OCI-LY7 (cell line): ENCODE results near the gene CORO7. TPM values are rescaled to one million over a fixed set of nuclear protein-coding genes. Genes with fewer than 3 reads are reported as not detected.
A peak's percentile ranks its signal among the peaks of the same experiment; 100 is the strongest.

Experiments used
- BruUV-seq: library from RNA; stranded (reverse); fragments of 400-500 nt; replicated peaks from 2 replicates; lab custom pipeline; 2021; lab: Mats Ljungman, UMichigan
- CTCF ChIA-PET: fragments of 300-600 bp; sonication (Branson Sonifier 250); formaldehyde crosslinking; loops from one replicate; lab custom pipeline; 2022; ENCODE audit warnings: antibody characterized with exemption; ENCODE audit not compliant: unreplicated experiment; lab: Charles Lee
- POLR2A ChIA-PET: fragments of 300-600 bp; sonication (Branson Sonifier 250); formaldehyde crosslinking; loops from one replicate; lab custom pipeline; 2022; ENCODE audit warnings: antibody characterized with exemption; lab: Charles Lee
- DNase-seq: peaks from one replicate; pipeline ENCODE4 v3.0.0-alpha.2; 2015; ENCODE audit warnings: low spot score
- H2AFZ ChIP-seq: fragments of 200-600 bp; sonication (generic), shearing (Covaris generic); 2 replicates; pipeline ENCODE4 v1.6.1; 2014; ENCODE audit warnings: mild to moderate bottlenecking, antibody characterized with exemption, low read length, moderate library complexity
- H3K27ac ChIP-seq: fragments of 200-600 bp; sonication (generic); 2 replicates; pipeline ENCODE4 v1.5.1; 2014; ENCODE audit warnings: mixed run types, low read depth, mild to moderate bottlenecking, moderate library complexity, low read length, inconsistent platforms; ENCODE audit not compliant: poor library complexity, severe bottlenecking
- H3K36me3 ChIP-seq: fragments of 200-600 bp; sonication (generic); 2 replicates; pipeline ENCODE4 v1.6.1; 2014; ENCODE audit warnings: mild to moderate bottlenecking, antibody characterized with exemption, low read length, moderate library complexity, mixed read lengths; ENCODE audit not compliant: insufficient read depth
- H3K4me1 ChIP-seq: fragments of 200-600 bp; sonication (generic); 2 replicates; pipeline ENCODE4 v1.5.1; 2014; ENCODE audit warnings: mild to moderate bottlenecking, low read length; ENCODE audit not compliant: insufficient read depth, poor library complexity, severe bottlenecking
- H3K4me2 ChIP-seq: fragments of 200-600 bp; sonication (generic); 2 replicates; pipeline ENCODE4 v1.6.1; 2014; ENCODE audit warnings: mild to moderate bottlenecking, low read length
- H3K4me3 ChIP-seq: fragments of 200-600 bp; sonication (generic); 2 replicates; pipeline ENCODE4 v1.5.1; 2014; ENCODE audit warnings: mild to moderate bottlenecking, low read depth, low read length; ENCODE audit not compliant: poor library complexity, severe bottlenecking
- H3K79me2 ChIP-seq: fragments of 200-600 bp; sonication (generic); 2 replicates; pipeline ENCODE4 v1.6.1; 2016; ENCODE audit warnings: low read depth, mild to moderate bottlenecking, low read length, moderate library complexity, mixed read lengths; ENCODE audit not compliant: insufficient read depth
- H3K9me2 ChIP-seq: fragments of 200-600 bp; sonication (generic); 2 replicates; pipeline ENCODE4 v1.6.1; 2016; ENCODE audit warnings: mild to moderate bottlenecking, low read length, mixed read lengths; ENCODE audit not compliant: insufficient read depth
- H3K9me3 ChIP-seq: fragments of 200-600 bp; sonication (generic); 2 replicates; pipeline ENCODE4 v1.6.1; 2014; ENCODE audit warnings: mild to moderate bottlenecking, mixed run types, low read length, mixed read lengths
- H4K20me1 ChIP-seq: fragments of 200-600 bp; sonication (generic); 2 replicates; pipeline ENCODE4 v1.6.1; 2014; ENCODE audit warnings: mild to moderate bottlenecking, antibody characterized with exemption, low read length, moderate library complexity, mixed read lengths; ENCODE audit not compliant: insufficient read depth
- EZH2phosphoT487 ChIP-seq: fragments of 200-600 bp; sonication (generic); IDR thresholded peaks from 2 replicates; pipeline ENCODE4 v1.6.1; 2018; ENCODE audit warnings: low read depth, borderline replicate concordance, mild to moderate bottlenecking, mixed run types, antibody characterized with exemption, low read length, moderate library complexity, mixed read lengths
- intact Hi-C: fragments of 100-400 bp; cut with micrococcal nuclease; formaldehyde crosslinking; loops from one replicate; pipeline ENCODE4 v1.10.0; 2022; ENCODE audit not compliant: unreplicated experiment
- total RNA-seq, 2 experiments: library from RNA; depleted of rRNA in 1 of 2; stranded (reverse); fragments of >200 nt in 1 of 2; shearing (Covaris generic) in 1 of 2; gene quantifications; 2 replicates each; pipeline ENCODE4 v1.2.3, GENCODE V29; 2014 to 2022
- TF ChIP-seq, protein P1 (sequence below): fragments of 200-600 bp; sonication (generic); conservative IDR thresholded peaks from 2 replicates; pipeline ENCODE4 v1.5.1; 2014; ENCODE audit warnings: mild to moderate bottlenecking, antibody characterized with exemption, low read length, moderate library complexity, mixed read lengths

The CORO7 gene
- total RNA-seq, 2 experiments from 2014 or later: 77.2 to 112 TPM

- Histone ChIP-seq H3K9me3 (no peaks in the 10 kb centered on the region), H4K20me1 (no peaks in the 10 kb centered on the region), H2AFZ (no peak overlapping the region), H3K9me2 (no peaks in the 10 kb centered on the region), H3K4me3 (no peak overlapping the region), H3K36me3 (peaks cover 71% of the 10 kb centered on the region), H3K4me2 (no peak overlapping the region), H3K4me1 (peaks cover 9% of the 10 kb centered on the region), H3K79me2 (peaks cover 7% of the 10 kb centered on the region; the same call in 1 of the 2 replicates), H3K27ac (no peak overlapping the region)
- ChIA-PET POLR2A (no interaction called here), CTCF (no interaction called here)
- TF ChIP-seq EZH2phosphoT487: no peak
- TF ChIP-seq, protein P1, sequence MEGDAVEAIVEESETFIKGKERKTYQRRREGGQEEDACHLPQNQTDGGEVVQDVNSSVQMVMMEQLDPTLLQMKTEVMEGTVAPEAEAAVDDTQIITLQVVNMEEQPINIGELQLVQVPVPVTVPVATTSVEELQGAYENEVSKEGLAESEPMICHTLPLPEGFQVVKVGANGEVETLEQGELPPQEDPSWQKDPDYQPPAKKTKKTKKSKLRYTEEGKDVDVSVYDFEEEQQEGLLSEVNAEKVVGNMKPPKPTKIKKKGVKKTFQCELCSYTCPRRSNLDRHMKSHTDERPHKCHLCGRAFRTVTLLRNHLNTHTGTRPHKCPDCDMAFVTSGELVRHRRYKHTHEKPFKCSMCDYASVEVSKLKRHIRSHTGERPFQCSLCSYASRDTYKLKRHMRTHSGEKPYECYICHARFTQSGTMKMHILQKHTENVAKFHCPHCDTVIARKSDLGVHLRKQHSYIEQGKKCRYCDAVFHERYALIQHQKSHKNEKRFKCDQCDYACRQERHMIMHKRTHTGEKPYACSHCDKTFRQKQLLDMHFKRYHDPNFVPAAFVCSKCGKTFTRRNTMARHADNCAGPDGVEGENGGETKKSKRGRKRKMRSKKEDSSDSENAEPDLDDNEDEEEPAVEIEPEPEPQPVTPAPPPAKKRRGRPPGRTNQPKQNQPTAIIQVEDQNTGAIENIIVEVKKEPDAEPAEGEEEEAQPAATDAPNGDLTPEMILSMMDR: 0 out of 2 replicates have a peak, but pooled peaks have one; percentile 26
- BruUV-seq: no TSS peak
- DNase-seq: no peak
- intact Hi-C loops: no loop called here
Observed at GRCh38 chr16:4409081-4409932, 7.1 kb downstream of the CORO7 start.

- intact Hi-C loops: no loop called here
- no peaks in the 10 kb centered on the region for H3K4me1 ChIP-seq
- CTCF ChIA-PET: no interaction called here
- H3K9me3 ChIP-seq: no peaks in the 10 kb centered on the region
- POLR2A ChIA-PET: no interaction called here
- BruUV-seq: no TSS peak
- TF ChIP-seq, protein P1: no peak
- TF ChIP-seq EZH2phosphoT487: no peak
- peaks cover 81% of the 10 kb centered on the region for H3K36me3 ChIP-seq
- no peak overlapping the region for H3K4me3 ChIP-seq
- no peak overlapping the region for H2AFZ ChIP-seq
- no peak for DNase-seq
- no peak overlapping the region for H3K4me2 ChIP-seq
- H3K79me2 ChIP-seq: no peaks in the 10 kb centered on the region
- H3K27ac ChIP-seq: no peak overlapping the region
- no peaks in the 10 kb centered on the region for H4K20me1 ChIP-seq
- H3K9me2 ChIP-seq: no peaks in the 10 kb centered on the region
Observed at GRCh38 chr16:4408323-4408690, 8.1 kb downstream of the CORO7 start.
